Epidermal melanocyte (primary cell): ENCODE measurements around the gene GNAT3.

ENCODE experiments used
- DNase-seq: peaks from one replicate; pipeline ENCODE4 v3.0.0; 2011; ENCODE audit warnings: low spot score; ENCODE audit not compliant: insufficient read length

The GNAT3 gene

DNA sequence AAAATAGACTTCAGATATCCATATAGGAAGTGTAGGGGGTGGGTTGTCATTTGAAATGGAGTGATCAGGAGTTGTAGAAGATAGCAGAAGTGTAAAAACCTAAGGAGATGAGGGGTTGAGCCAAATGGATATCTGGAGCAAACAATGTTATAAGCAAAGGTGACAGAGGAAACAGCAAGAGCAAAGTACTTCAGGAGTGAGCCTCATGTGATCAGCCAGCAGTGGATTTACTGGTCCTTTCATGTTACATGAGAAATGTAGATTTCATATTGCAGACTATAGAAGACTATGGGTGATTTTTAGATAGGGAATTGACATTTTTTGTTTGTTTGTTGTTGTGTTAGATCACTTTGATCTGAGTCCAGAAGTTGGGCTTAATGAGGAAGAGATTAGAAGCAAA lies 47.7 kb downstream of the GNAT3 start:
- no peak for DNase-seq

DNA sequence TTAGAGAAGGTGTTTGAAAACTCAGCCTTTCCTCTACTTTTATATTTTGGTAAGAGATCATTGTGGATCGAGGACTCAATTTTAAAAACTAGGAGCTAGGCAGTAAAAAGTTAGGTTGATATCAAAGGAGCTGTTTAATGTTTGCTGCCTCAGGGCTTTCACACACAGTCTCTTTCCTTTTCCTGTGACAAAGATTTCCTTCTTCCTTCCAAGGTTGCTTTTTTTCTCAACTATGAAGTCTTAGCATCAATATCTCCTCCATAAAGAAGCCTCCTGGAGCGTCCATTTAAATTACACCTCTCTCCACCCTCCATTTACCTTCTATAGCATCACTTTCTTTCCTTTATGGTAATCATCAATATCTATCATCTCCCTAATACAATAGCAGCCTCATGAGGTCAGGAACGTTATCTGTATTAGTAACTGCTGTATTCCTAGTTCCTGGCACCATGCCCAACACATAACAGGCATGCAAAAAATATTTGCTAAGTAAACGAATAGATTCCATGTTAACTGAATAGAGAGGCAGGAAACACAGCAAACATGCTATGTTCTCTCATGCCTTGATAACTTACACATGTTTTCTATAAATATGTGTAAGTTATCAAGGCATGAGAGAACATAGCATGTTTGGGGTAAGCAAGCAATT lies 48.5 kb downstream of the GNAT3 start:
- DNase-seq: no peak

DNA sequence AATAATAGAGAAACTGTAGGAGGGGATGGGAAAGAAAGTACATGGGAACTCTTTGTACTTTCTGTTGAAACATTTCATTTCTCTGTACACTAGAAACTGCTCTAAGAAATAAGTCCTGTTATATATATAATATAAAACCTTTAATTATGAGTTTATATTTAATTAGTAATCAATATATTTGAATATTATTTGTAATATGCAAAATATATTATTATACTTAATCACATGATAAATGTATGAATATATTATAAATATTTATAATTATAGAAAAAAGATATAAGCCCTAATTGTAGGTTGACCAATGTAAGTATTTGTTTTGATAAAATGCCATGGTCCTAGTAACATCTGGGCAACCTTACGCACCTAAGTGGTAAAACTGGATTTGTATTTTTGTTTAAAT lies 51.0 kb downstream of the GNAT3 start:
- no peak for DNase-seq

DNA sequence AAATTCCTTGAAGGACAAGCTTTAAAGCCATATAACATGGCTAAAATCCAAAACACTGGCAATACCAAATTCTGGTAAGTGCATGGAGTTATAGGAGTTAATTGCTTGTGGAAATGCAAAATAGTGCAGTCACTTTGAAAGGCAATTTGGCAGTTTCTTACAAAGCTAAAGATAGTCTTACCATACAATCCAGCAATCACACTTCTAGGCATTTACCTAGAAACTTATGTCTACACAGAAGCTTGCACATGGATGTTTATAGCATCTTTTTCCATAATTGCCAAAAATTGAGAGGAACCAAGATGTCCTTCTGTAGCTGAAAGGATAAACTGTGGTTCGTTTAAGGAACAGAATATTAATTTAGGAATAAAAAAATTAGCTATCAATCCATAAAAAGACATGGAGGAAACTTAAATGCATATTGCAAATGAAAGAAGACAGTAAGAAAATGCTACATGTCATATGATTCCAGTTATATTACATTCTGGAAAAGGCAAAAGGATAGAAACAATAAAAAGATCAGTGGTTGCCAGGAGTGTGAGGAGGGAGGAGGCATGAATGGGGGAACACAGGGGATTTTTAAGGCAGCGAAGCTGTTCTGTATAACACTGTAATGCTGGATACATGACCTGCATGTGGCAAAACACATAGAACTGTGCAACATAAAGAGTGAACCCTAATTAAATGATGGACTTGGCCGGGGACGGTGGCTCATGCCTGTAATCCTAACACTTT lies 51.9 kb downstream of the GNAT3 start:
- DNase-seq: no peak

DNA sequence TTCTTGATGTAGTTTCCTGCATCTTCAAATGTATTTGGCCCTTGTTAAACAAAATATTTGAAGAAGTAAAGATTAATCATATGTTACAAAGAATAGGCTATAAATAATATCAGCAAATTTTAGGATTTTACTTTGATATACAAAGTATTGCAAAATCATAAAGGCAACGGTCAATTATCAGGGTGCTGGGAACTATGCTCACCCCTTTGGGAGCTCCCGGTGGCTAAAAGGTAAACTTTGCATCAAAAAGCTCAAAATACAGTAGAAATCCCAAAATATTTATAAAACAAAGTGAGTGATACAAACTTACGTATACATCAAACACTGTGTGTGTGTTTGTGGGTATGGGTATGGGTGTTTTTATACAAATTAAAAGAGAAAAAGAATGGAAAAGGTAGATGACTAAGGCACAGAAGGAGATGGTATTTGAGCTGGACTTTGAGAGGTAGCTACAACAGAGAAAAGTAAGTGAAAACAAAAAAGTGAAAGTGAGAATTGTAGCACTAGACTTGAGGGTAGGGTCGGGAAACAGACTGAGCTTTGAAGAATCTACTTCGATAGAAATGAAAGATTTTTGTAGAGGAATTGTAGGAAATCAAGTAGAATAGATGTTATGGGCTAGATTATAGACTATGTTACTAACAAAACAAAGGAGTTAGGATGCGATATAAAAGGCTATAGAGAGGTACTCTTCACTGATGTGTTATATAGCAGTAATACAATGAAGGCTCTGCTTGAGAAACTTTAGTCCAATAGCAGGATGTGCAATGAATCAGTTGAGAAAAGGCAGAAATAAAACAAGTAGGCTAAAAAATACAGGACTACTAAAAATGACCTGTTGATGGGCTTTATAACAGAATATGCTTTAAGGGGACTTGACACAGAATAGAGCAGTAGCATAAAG lies 52.8 kb downstream of the GNAT3 start:
- no peak for DNase-seq

DNA sequence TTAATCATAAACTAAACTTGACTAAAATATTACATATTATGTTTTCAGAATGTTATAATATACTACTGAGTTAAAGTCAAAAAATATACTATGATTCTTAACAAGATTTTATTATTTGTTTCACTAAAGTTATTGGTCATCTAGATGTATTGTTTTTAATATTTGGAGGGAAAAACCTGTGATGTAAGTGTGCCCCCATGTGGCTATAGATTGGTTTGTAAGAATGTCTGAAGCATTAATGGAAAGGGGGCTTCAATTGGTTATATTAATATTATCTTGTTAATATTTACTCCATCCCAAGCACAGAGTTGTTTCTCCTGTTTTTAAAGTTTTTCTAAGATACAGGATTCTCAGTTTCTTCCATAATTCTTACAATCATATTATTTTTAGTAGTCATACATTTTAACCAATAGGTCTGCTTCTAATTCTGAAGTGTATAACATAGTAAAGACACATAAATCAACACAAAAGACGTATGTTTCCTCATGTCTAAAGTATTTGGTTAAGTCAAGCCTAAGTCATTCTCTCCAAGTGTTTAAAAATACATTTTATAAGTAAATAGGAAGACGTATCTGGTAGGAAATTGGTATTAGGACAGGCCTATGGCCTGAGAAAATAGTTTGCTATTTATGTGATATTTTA lies 58.0 kb downstream of the GNAT3 start:
- no peak for DNase-seq

DNA sequence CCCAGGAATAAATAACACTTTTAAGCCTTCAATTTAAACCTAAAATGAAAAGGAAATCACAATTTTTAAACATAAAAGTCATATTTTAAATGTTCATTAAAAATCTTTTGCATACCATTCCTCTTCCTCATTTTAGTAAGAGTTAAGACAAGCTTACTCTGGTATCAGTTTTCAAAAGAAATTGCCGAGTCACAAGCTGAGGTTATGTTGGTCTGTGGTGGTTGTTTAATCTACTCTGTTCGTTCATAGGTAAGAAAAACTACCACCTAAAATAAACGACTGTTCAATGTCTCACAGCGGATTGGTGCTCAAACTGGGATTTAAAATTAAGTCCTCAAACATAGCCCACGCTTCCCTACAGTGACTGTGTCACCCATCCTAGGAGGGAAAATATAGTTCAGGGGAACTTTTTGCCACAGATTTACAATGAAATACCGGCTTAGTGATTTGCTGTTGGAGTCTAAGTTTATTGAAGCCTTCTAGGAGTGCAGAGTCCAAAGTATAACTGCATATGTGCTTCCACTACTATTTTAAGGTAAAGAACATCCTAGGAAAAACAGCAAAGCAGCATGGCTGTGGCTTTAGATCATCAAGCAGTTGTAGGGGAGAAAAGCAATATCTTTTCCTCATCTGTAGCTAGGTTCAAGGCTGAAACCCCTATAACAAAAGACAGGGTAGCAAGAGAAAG lies 61.1 kb downstream of the GNAT3 start:
- no peak for DNase-seq

DNA sequence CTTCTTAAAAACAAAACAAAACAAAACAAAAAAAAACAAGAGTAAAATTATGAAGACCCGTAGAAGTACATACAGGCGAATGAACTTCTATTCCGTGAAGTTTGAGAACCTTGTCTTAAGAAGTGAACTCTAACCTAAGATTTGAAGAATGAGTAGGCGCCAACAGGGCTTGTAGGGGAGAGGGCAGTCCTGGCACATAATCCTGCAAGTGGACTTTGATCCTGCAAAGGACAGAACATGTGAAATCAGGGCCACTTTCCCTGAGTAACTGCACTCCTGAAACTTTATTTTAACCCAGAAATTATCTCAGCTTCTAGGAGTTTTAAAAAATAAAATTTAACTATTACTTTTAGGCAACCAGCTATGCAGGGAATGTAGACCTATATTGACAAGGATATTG lies 62.0 kb downstream of the GNAT3 start:
- DNase-seq: no peak

DNA sequence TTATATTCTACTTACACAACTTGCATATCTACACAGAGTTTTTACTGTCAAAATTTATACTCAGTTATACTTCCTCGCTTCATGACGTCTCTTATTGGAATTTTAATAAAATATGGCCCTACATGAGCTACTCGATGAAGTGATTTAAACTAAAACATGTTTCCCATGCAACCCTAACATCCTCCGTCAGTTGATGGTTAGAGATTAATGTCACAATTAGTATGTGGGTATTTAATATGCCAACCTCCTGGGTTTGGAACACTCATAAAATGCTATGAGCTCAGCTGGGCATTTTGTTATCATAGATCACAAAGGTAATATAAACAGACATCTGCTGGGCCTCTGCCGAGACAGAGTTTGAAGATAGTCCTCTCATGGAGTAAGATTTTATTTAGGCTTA lies 66.5 kb downstream of the GNAT3 start:
- no peak for DNase-seq

DNA sequence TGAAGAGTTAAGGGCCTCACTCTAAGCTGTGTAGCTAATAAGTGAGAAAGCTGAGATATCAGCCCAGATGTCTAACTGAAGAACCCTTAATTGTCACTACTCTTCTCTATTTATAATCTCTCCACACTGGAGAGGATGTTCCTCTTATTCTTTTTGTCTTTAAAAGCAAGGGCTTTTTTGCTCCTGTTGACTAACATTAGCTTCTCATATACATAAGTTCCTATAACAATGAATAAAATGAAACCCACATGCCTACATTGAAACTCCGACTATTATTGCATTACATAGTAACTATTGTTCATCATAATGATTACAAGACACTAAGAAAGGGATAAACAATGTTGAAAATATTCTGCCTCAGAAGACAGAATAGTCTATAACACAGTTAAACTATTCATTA lies 67.1 kb downstream of the GNAT3 start:
- DNase-seq: no peak

DNA sequence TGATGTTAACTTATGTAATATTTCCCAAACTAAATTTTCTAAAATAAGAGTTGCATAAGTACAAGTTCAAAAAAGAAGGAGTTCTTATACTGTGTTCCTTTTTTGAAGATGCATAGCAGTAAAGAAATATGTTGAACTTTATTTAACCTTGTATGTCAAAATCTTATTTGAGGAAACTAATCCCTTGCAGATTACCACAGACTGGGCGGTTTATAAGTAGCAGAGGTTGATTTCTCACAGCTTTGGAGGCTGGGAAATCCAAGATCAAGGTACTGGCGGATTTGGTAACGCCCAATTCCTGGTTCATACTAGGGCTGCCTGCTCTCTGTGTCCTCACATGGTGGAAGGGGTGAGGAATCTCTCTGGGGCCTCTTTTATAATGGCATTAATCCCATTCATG lies 68.5 kb downstream of the GNAT3 start:
- no peak for DNase-seq

DNA sequence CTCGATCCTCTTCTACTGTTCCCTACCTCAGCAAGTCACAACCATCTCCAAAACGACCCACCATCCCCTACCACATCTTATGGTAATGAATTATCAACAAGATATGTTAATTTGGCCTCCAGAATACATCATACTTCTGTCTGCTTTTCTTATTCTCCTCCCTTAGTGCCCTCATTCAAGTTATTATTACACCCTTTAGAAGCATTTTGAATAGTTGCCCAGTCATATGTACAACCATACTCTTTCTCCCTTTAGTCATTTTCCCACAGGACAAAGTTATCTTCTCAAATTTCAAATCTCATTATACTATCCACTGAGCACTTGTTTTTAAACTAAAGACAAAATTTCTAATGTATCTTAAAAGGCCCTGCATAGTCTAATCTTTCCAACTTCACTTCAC lies 71.0 kb downstream of the GNAT3 start:
- no peak for DNase-seq

DNA sequence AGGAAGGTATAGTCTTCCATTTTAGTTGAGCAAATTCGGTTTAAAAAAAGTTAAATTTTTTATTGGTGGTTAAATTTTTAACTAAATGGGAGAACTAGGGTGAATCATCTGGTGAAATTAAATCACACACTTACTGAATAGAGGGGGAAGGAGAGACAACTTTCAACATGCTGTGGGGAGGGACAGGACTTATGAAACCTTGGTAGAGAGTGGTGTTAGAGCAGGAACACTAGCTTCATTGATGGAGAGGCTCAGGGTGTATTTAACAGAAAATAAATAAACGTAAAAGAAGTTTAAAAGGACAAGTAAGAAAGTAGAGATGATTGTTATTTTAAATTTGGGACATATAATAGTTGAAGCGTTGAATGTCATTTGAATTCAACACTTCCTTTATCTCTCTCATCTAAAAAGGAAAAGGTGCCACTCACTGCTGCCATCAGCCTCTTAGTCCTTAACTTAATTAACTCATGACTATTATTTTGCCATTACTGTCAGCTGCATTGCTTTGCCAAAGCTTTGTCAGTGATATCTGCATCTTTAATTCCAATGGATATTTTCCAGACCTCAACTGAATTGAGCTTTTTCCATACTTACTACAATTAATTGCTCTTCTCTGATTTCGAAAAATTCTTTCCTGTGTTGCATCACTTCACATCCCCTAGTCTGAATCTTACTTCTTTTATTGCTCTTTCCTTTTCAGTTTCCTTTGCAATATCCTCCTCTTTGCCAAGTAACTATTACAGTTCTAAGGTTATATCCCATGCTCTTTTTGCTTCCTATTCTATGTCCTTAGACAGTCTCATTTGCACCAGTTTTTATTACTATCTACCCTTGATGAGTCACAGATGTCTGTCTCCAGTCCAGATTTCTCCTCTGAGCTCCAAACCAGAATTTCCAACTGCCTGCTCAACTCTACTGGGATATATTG lies 71.7 kb downstream of the GNAT3 start:
- peak; percentile 24 for DNase-seq

DNA sequence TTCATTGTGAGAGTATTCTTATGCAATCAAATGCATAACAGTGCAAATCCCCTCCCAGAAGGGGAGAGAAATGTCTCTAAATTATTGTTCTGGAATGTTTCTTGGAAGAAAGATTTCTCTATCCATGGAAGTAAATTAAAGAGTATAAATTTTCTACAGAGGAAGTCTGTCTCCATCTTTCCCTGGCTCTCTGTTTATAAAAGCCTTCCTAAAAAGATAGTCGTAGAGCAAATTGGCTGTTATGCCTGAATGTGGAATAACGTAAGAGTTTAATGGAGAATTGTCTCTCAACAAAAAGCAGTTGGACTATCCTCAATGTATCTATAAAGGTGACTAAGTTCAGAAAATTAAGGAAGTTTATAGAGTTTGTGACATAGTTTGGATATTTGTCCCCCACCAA lies 76.3 kb downstream of the GNAT3 start:
- no peak for DNase-seq

DNA sequence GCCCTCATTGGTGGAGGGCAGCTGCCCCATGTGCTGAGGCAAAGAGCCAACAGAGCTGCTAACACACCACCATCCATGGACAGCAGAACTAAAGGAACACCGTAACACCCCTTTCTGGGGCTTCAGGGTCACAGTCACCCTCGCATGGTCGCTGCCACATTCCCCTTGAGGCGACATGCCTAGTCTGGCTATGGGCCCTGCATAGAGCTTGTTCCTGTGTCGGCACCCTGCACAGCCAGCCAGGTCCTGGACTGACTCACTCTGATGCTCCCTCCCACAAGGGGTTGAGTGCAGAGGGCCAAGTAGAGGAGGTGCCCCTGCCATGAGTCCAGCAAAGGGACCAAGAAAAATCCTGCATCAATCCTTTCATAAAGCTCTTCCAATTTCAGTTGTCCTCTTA lies 77.8 kb downstream of the GNAT3 start:
- no peak for DNase-seq

DNA sequence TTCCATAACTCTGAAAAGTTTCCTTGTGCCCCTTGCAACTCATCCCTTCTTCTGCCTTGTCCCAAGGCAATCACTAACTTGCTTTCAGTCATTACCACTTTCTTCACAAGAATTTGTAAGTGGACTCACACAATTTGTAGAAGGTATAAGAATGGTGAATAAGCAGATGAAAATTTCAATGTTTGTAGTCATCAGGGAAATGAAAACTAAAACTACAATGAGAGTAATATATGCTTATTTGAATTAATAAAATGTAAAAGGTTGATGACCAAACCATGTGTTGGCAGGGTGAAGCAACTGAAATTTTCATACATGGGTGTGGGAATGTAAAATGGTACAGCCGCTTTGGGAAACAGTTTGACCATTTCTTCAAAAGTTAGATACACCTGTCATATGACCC lies 79.7 kb downstream of the GNAT3 start:
- no peak for DNase-seq

DNA sequence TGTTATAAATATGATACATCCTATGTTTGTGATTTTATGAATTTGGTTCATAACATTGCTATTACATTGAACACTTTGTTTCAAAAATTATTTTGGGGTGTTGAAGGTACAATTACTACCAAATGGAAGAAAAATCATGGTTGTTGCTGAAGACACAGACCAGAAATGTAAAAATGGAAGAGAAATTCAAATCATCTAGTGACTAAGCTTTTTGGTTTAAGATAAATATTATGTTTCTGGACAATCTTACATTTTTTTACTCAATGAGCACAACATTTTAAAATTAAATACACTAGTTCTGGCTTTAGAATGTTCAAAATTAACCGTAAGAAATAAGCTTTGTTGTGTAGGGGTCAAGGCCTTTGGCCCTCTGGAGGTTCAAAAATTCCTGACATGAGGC lies 82.7 kb downstream of the GNAT3 start:
- DNase-seq: no peak

DNA sequence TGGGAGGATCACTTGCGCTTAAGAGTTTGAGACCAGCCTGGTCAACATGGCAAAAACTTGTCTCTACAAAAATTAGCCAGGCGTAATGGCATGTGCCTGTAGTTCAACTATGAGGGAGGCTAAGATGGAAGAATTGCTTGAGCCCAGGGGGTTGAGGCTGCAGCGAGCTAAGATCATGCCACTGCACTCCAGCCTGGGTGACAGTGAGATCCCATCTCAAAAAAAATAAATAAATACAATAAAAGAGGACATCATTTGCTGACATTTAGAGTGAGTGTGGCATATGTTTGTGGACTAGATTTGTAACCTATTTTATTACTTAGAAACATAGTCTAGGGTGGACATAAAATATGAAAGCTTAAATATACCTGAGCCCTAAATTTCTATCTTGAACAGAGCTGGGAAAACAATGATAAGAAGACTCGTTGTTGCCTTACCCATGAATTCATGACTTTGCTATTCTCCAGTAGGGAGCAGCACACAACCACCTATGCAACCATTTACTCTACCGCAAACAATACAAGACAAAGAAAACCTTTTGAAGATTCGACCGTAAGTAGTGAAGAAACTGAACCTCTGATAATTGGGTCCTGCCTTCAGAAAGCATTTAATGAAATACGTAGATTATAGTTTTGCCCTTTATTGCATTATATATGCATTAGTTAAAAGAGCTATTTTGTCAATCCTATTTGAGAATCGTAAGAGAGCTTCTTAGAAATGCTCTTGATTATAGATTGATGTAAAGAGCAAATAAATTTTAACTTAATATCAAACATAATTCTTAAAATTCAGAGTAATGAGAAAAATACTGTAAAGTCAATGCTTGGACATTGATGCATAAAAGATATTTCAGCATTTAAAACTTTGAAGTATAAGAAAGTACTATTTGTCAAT lies 83.5 kb downstream of the GNAT3 start:
- no peak for DNase-seq

DNA sequence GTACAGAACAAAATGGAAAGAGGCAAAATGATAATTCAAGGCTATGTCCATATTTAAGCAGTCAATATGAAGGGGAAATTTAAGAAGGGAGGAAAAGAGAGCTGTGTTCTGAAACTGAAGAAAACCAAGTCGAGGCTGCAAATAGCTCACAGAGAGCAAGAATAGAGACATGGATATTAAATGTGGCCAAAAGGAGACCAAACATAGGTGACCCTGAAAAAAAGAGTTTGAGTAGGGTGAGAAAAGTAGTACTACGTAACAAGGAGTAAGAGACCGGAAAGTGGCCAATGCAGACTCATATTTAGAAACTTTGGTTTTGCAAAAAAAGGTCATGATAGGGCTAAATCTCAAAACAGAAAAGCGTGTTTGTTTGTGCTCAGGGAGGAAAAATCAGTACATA lies 84.6 kb downstream of the GNAT3 start:
- no peak for DNase-seq
